Aorta (tissue), 5 donors: ENCODE data around the gene TRIM7. TPM values are rescaled to one million over a fixed set of nuclear protein-coding genes. Genes with fewer than 3 reads are reported as not detected.
"Not testable (repeated sequence)": the region's sequence is repeated elsewhere in the genome, so short reads cannot be mapped to it uniquely, and the experiment has no call there.

ENCODE experiments used
- ATAC-seq: fragments of 200-7000 bp; cut with Tn5 transposase; one replicate; pipeline ENCODE4 v1.9.1; 2022; ENCODE audit warnings: moderate library complexity; ENCODE audit not compliant: low FRiP score
- DNase-seq, 2 donors: peaks; one replicate each; pipeline ENCODE4 v3.0.0-alpha.2; 2020
- H3K27ac ChIP-seq, 2 donors: one replicate each; pipeline ENCODE4 v1.5.1; 2013; ENCODE audit warnings: low read length in 2 of 2, mild to moderate bottlenecking in 2 of 2, moderate library complexity in 2 of 2, control low read depth in 1 of 2, inconsistent platforms in 1 of 2, low read depth in 1 of 2
- H3K27me3 ChIP-seq, 2 donors: one replicate each; pipeline ENCODE4 v1.6.1; 2013; ENCODE audit warnings: control low read depth in 1 of 2, low read length in 1 of 2, mild to moderate bottlenecking in 1 of 2, moderate library complexity in 1 of 2; ENCODE audit not compliant: insufficient read depth in 2 of 2, control insufficient read depth in 1 of 2
- H3K36me3 ChIP-seq, 2 donors: one replicate each; pipeline ENCODE4 v1.6.1; 2013; ENCODE audit warnings: control low read depth in 1 of 2, low read length in 1 of 2, mild to moderate bottlenecking in 1 of 2; ENCODE audit not compliant: insufficient read depth in 2 of 2, control insufficient read depth in 1 of 2
- H3K4me1 ChIP-seq, 2 donors: one replicate each; pipeline ENCODE4 v1.6.1; 2013; ENCODE audit warnings: low read length in 2 of 2, control low read depth in 1 of 2, mild to moderate bottlenecking in 1 of 2, moderate library complexity in 1 of 2; ENCODE audit not compliant: insufficient read depth in 2 of 2, control insufficient read depth in 1 of 2
- H3K4me3 ChIP-seq, 2 donors: one replicate each; pipeline ENCODE4 v1.5.1; 2013; ENCODE audit warnings: low read length in 2 of 2, control low read depth in 1 of 2, mild to moderate bottlenecking in 1 of 2
- H3K9me3 ChIP-seq: one replicate; pipeline ENCODE4 v1.6.1; 2013; ENCODE audit warnings: mild to moderate bottlenecking, low read length; ENCODE audit not compliant: control insufficient read depth
- WGBS, 2 donors: extraction: QIAGEN DNeasy Blood & Tissue Kit; methylation state at CpG; one replicate each; pipeline ENCODE4 v1.1.7; 2013; 5-methylcytosine and 5-hydroxymethylcytosine counted together
- intact Hi-C, 2 donors: fragments of 100-400 bp; cut with DNase I; formaldehyde crosslinking; loops; one replicate each; pipeline versions ENCODE4 v1.14.2 to v1.15.0; 2022
- polyA plus RNA-seq, 2 donors: library from polyadenylated mRNA; stranded (reverse); fragments of 200-250 nt; gene quantifications; one replicate each; pipeline ENCODE4 v1.2.3, GENCODE V29; 2013
- total RNA-seq, 2 donors: library from RNA; stranded (reverse); fragmentation: NEBNext Ultra II Directional; extraction: Animal tissue kit (Norgen Biotek cat#: 25700); gene quantifications; one replicate each; pipeline ENCODE4 v1.2.1, GENCODE V29; 2021
- donor health status: healthy with polysubstance abuse.
- donor health status: Bipolar disorder and iron deficiency.
- donor health status: DM: no; HTN: no; CAD: no.
- donor health status: DM: no; HTN: no; CAD: no.
- donor health status: DM: yes; HTN: yes; CAD: no.

The TRIM7 gene
- total and polyA plus RNA-seq, 4 donors: 3.0 to 6.9 (median 5.3) TPM

DNA sequence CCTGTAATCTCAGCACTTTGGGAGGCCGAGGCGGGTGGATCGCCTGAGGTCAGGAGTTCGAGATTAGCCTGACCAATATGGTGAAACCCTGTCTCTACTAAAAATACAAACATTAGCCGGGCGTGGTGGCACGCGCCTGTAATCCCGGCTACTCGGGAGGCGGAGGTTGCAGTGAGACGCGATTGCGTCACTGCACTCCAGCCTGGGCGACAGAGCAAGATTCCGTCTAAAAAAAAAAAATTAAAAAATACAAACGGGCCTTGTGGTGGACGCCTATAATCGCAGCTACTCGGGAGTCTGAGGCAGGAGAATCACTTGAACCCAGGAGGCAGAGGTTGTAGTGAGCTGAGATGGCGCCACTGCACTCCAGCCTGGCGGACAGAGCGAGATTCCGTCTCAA is 4.0 kb upstream of the TRIM7 start:
- H3K4me3 ChIP-seq, H3K27ac ChIP-seq, H3K4me1 ChIP-seq, intact Hi-C loops, H3K9me3 ChIP-seq, H3K36me3 ChIP-seq, DNase-seq, ATAC-seq, H3K27me3 ChIP-seq: not testable (repeated sequence)
- 81 to 89% methylated on average over 24 of the region's 24 CpGs for WGBS, 2 donors

- H3K36me3 ChIP-seq: no peaks in the 10 kb centered on the region
- ATAC-seq (no peak), DNase-seq (no peak)
- no peak overlapping the region for H3K27ac ChIP-seq
- WGBS, 2 donors: 43 to 50% methylated on average over 3 of the region's 3 CpGs
- no peaks in the 10 kb centered on the region for H3K27me3 ChIP-seq
- no peaks in the 10 kb centered on the region for H3K4me1 ChIP-seq
- H3K4me3 ChIP-seq: no peak overlapping the region
- intact Hi-C loops: loop anchor here (1.0 to 2.0 kb wide), 3 partner anchors 10 to 19 kb away; partner anchors contain the start of gene TRIM41 (in 1 of the 2)
- no peaks in the 10 kb centered on the region for H3K9me3 ChIP-seq
Measured at GRCh38 chr5:181207960-181208253, 2.9 kb upstream of the TRIM7 start.

- Histone ChIP-seq H3K36me3 (no peaks in the 10 kb centered on the region), H3K4me1 (no peaks in the 10 kb centered on the region), H3K27me3 (no peaks in the 10 kb centered on the region), H3K27ac (peak overlapping the region in 1 of 2 donors; percentile 48), H3K4me3 (peak overlapping the region; percentile 16 to 36), H3K9me3 (no peaks in the 10 kb centered on the region)
- peak; percentile 84 for ATAC-seq
- DNase-seq: peak; percentile 77 to 94
- WGBS, 2 donors: 1% methylated on average over 36 of the region's 36 CpGs
- intact Hi-C loops: loop anchor here (1.0 to 2.0 kb wide), 3 partner anchors 11 to 19 kb away; partner anchors contain the start of gene TRIM41 (in 1 of the 2)
Measured at GRCh38 chr5:181207214-181207959, 2.4 kb upstream of the TRIM7 start.

DNA sequence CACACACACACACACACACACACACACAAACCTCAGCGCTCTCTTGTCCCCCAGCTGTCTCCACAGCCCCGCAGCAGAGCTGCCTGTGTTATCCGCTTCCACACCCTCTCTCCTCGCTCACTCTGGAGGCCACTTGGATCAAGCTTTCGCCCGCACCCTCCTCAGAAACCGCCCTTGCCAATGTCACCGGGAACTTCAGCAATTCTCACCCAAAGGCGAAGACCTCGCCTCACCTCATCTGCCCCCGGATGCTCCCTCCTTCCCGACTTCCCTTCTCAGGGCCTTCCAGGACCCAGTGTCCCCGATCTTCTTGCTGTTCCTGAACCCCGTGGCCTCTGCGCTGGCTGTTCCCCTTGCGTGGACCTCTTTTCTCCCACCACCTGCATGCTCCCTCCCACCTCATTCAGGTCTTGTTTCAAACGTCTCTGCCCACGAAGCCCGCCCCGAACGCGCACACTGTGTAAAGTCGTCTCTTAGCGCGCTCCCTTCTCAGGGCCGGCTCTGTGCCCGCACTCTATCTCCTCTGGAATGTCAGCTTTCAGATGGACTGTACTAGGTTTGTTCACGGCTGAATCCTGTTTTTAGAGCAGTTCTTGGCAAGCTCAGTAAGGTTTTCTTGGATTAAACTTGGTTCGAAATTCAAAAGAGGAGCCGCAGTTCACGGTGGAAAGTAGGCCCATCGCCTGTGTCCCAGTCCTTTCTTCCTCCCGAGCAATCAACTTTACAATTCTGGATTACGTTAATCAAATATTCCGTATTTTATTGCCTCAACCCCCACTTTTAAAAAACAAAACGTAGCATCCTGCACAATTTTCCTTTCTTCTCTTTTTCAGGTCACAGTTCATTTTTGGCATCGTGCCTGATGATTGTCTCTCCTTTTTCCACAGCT is 1.0 kb upstream of the TRIM7 start:
- no peaks in the 10 kb centered on the region for H3K9me3 ChIP-seq
- intact Hi-C loops: loop anchor here (1.0 to 2.0 kb wide), 3 partner anchors 17 to 18 kb away; partner anchors contain the start of gene TRIM41 (in 1 of the 2)
- no peaks in the 10 kb centered on the region for H3K36me3 ChIP-seq
- ATAC-seq: peak; percentile 6
- peak overlapping the region in 1 of 2 donors; percentile 56 for H3K27ac ChIP-seq
- no peaks in the 10 kb centered on the region for H3K27me3 ChIP-seq
- peak overlapping the region; percentile 1 to 50 for H3K4me3 ChIP-seq
- WGBS, 2 donors: 4 to 6% methylated on average over 37 of the region's 37 CpGs
- peak in 1 of 2 donors; percentile 77 for DNase-seq
- no peaks in the 10 kb centered on the region for H3K4me1 ChIP-seq

- Histone ChIP-seq H3K9me3 (no peaks in the 10 kb centered on the region), H3K27ac (no peak overlapping the region), H3K4me3 (peak overlapping the region; percentile 45 to 59), H3K36me3 (no peaks in the 10 kb centered on the region), H3K27me3 (no peaks in the 10 kb centered on the region), H3K4me1 (no peaks in the 10 kb centered on the region)
- DNase-seq: peak; percentile 44 to 79
- ATAC-seq: peak; percentile 29
- intact Hi-C loops: no loop called here
- 0 to 1% methylated on average over 38 to 67 of the region's 67 CpGs for WGBS, 2 donors
Measured at GRCh38 chr5:181204113-181204825, 727 bp downstream of the TRIM7 start.

DNA sequence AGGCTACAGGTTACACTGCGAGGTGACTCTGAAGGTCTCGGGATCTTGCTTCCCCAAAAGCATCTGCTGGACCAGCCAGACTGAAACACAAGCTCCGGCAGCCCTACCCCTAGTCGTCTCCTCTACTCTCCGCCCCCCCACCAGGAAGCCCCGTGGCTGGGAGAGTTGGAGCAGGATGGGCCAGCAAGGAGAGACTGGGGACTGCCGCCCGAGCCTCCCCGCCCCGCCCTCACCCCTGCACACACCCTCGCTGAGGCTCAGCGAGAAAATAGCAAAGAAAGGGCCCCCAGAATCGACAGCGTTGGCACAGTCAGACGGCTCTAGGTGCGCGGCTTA is 1.3 kb downstream of the TRIM7 start:
- Histone ChIP-seq H3K4me1 (no peaks in the 10 kb centered on the region), H3K36me3 (no peaks in the 10 kb centered on the region), H3K27me3 (no peaks in the 10 kb centered on the region), H3K4me3 (peak overlapping the region in 1 of 2 donors; percentile 59), H3K9me3 (no peaks in the 10 kb centered on the region), H3K27ac (no peak overlapping the region)
- intact Hi-C loops: no loop called here
- DNase-seq (peak in 1 of 2 donors; percentile 44), ATAC-seq (no peak)
- WGBS, 2 donors: 12% methylated on average over 17 of the region's 17 CpGs

DNA sequence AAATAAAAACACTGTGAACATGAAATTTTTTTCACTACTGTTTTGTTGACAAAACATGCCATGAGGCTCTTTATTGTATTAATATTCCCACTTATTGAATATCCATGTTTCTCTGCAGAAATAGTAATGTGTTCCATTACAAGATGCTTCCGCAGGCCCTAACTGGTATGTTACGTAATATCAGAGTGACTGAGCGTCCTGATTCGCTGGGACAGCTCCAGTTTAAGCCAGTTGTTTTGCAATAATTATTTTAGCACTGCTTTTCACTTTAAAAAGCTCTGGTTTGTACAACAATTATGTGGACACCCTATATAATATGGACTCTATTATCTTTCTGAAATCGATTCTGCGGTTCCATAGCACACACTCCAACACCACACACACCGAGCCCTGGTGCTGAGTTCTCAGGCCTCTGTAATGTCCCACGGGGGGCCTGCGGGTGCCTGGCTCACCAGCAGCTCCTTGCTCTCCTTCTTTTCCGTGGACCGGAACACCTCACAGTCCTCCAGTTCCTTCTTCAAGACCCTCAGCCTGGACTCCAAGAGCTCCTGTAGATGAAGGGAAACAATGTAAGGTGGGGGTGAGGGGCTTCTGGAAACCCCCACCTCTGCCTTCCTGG is 1.8 kb downstream of the TRIM7 start:
- Histone ChIP-seq H3K36me3 (no peaks in the 10 kb centered on the region), H3K4me3 (no peak overlapping the region), H3K4me1 (no peaks in the 10 kb centered on the region), H3K9me3 (no peaks in the 10 kb centered on the region), H3K27ac (no peak overlapping the region), H3K27me3 (no peaks in the 10 kb centered on the region)
- peak in 1 of 2 donors; percentile 59 for DNase-seq
- intact Hi-C loops: no loop called here
- 86 to 89% methylated on average over 11 of the region's 11 CpGs for WGBS, 2 donors
- ATAC-seq: no peak

- H3K27me3 ChIP-seq: no peaks in the 10 kb centered on the region
- DNase-seq: peak in 1 of 2 donors; percentile 17
- WGBS, 2 donors: 89 to 92% methylated on average over 4 of the region's 4 CpGs
- H3K9me3 ChIP-seq: no peaks in the 10 kb centered on the region
- intact Hi-C loops: no loop called here
- no peaks in the 10 kb centered on the region for H3K4me1 ChIP-seq
- no peak overlapping the region for H3K27ac ChIP-seq
- H3K4me3 ChIP-seq: no peak overlapping the region
- H3K36me3 ChIP-seq: no peaks in the 10 kb centered on the region
- no peak for ATAC-seq
Measured at GRCh38 chr5:181200816-181201215, 4.2 kb downstream of the TRIM7 start.
